Measurements from ENCODE around the gene PIK3CG. TPM values are rescaled to one million over a fixed set of nuclear protein-coding genes. Genes with fewer than 3 reads are reported as not detected.

Gene PIK3CG
- total and polyA plus RNA-seq, 10 of the 15 experiments (the other 5 are each of a cell fraction or from before 2014, with no cell fraction given), result 0.79 to 7.6 (median 5.2) TPM

GRCh38 chr7:106866298-106867281 is 1.5 kb downstream of the PIK3CG start (continued):
- TF ChIP-seq CUX1 (IDR thresholded peaks at IDR 0.05; ENCODE audit: insufficient replicate concordance, low read depth, low read length), result no peak
- no peak for TF ChIP-seq USF1 (IDR thresholded peaks at IDR 0.05; ENCODE audit: borderline replicate concordance, extremely low read length, insufficient read depth, low read depth, low read length)
- no peak for TF ChIP-seq RBBP5 (conservative IDR thresholded peaks at IDR 0.05)
- no peak for TF ChIP-seq NR2F1 (conservative IDR thresholded peaks at IDR 0.05)
- no peak for TF ChIP-seq HDAC6 (IDR thresholded peaks at IDR 0.05; ENCODE audit: unreplicated experiment)
